GM21529 (cell line): ENCODE measurements around the gene TGFBRAP1.
"Not testable (repeated sequence)": the region's sequence is repeated elsewhere in the genome, so short reads cannot be mapped to it uniquely, and the experiment has no call there.

Experiments
- ATAC-seq: cut with Tn5 transposase; IDR thresholded peaks from one replicate; pipeline ENCODE4 v1.9.1; 2021; ENCODE audit not compliant: unreplicated experiment

TGFBRAP1 gene

GRCh38 chr2:105274046-105274445 lies 55.5 kb downstream of the TGFBRAP1 start:
- ATAC-seq, result no peak

DNA sequence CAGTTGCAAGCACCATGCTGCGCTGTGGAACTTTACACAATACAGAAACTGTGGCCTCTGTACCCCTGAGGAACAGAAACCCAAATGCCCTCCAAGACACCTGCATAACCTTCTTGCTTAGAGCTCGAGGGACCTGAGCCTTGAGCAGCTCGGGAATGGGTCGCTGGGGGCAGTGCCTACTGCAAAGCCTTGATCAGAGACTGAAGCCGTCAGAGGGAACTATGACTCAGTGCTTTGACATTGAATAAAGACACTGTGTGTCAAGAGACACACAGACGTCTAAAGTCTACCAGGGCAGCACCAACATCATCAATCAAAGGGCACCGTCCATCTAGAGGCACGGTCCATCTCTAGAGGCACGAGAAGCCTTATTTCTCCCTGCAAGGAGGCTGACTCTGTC lies 57.4 kb downstream of the TGFBRAP1 start:
- ATAC-seq, result no peak

- ATAC-seq, result no peak
Measured at GRCh38 chr2:105271393-105272045, 58.0 kb downstream of the TGFBRAP1 start.

GRCh38 chr2:105269426-105269825 lies 60.1 kb downstream of the TGFBRAP1 start:
- ATAC-seq, result no peak

- no peak for ATAC-seq
Measured at GRCh38 chr2:105262651-105263091, 66.9 kb downstream of the TGFBRAP1 start.

DNA sequence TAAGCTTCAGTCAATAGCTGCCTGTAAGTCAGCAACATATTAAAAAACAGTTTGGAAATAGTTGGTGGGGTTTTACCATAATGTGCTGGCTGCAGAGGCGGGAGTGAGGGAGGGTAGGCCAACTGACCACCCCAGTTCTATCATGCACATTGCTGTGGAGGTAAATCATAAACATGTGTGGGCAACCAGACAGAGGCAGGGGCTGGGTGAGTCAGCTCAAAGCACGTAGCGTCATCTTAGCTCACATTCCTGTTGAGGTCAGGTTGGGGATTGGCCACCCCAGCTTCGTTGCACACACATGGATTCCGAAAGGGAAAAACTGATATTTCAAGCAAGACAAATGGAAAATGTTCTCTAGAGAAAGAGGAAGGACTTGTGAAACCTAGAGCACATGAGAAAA lies 68.5 kb downstream of the TGFBRAP1 start:
- ATAC-seq, result no peak

DNA sequence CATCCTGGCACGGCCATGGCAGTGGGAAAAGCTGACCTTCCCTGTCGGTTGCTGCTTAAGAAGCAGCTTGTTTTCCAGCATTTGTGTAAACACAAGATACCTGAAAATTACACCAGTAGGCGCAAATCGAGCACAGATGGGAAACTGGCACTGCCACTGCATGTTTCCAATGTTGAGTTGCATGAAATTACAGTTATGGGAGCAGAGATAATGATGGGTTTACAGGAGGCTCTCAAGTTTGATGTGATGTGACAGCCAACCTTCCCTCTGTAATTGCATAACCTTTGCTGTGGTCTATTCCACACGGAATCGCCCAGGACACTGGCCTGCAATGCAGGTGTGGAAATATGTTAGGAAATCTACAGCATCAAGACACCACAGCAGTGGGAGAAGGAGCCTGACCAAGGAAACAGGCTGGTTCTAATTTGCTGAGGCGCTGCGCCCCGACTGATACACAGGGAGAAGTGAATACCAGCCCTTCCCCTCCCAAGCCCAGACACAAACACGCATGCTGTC lies 70.6 kb downstream of the TGFBRAP1 start:
- no peak for ATAC-seq

- no peak for ATAC-seq
Measured at GRCh38 chr2:105257981-105258380, 71.6 kb downstream of the TGFBRAP1 start.

DNA sequence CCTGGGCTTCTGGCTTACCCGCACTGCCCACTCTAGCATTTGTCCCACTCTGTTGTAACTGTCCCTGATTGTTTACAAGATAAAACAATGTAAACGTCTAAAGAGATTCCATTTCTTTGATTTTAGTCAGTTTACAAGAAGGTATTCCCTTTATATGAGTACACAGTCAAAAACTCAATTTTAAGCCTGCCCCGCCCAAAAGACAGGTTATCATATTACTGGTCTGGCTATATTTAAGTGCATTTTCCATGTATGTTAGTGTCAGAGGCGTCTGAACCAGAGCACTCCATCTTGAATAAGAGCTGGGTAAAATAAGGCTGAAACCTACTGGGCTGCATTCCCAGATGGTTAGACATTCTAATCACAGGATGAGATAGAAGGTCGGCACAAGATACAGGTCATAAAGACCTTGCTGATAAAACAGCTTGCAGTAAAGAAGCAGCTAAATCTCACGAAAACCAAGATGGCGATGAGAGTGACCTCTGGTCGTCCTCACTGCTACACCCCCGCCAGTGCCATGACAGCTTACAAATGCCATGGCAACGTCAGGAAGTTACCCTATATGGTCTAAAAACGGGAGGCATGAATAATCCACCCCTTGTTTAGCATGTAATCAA lies 73.0 kb downstream of the TGFBRAP1 start:
- ATAC-seq, result no peak

- ATAC-seq, result no peak
Measured at GRCh38 chr2:105255979-105256378, 73.6 kb downstream of the TGFBRAP1 start.

- no peak for ATAC-seq
Measured at GRCh38 chr2:105254531-105255210, 74.9 kb downstream of the TGFBRAP1 start.

GRCh38 chr2:105252271-105252670 lies 77.3 kb downstream of the TGFBRAP1 start:
- ATAC-seq, result no peak

- ATAC-seq, result not testable (repeated sequence)
Measured at GRCh38 chr2:105251016-105251648, 78.4 kb downstream of the TGFBRAP1 start.

GRCh38 chr2:105249891-105250290 lies 79.6 kb downstream of the TGFBRAP1 start:
- no peak for ATAC-seq

- ATAC-seq, result no peak
Measured at GRCh38 chr2:105249181-105249580, 80.4 kb downstream of the TGFBRAP1 start.

- ATAC-seq, result no peak
Measured at GRCh38 chr2:105248316-105249070, 81.0 kb downstream of the TGFBRAP1 start.

GRCh38 chr2:105244451-105244850 lies 85.1 kb downstream of the TGFBRAP1 start:
- no peak for ATAC-seq

DNA sequence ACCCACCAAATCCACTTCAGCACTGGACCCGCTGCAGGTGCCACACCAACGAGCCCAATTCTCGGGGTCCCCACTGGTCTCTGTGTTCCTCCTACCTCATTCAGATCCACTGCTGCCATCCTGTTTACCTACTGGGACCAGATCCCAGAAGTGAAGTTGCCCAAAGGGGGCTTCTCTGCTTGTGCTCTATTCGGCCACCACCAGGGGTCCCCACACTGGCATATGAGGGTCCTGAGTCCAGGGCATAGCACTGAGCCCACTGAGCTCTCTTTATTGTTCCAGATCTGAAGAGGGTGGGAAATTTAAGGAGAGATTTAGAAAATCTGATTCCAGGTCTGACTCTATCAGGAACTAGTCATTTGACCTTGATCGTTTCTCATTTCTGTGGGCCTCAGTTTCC lies 85.6 kb downstream of the TGFBRAP1 start:
- ATAC-seq, result no peak

DNA sequence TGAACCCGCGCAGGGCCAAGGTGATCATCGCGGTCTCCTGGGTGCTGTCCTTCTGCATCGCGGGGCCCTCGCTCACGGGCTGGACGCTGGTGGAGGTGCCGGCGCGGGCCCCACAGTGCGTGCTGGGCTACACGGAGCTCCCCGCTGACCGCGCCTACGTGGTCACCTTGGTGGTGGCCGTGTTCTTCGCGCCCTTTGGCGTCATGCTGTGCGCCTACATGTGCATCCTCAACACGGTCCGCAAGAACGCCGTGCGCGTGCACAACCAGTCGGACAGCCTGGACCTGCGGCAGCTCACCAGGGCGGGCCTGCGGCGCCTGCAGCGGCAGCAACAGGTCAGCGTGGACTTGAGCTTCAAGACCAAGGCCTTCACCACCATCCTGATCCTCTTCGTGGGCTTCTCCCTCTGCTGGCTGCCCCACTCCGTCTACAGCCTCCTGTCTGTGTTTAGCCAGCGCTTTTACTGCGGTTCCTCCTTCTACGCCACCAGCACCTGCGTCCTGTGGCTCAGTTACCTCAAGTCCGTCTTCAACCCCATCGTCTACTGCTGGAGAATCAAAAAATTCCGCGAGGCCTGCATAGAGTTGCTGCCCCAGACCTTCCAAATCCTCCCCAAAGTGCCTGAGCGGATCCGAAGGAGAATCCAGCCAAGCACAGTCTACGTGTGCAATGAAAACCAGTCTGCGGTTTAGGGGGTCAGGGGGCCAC lies 87.1 kb downstream of the TGFBRAP1 start:
- no peak for ATAC-seq

DNA sequence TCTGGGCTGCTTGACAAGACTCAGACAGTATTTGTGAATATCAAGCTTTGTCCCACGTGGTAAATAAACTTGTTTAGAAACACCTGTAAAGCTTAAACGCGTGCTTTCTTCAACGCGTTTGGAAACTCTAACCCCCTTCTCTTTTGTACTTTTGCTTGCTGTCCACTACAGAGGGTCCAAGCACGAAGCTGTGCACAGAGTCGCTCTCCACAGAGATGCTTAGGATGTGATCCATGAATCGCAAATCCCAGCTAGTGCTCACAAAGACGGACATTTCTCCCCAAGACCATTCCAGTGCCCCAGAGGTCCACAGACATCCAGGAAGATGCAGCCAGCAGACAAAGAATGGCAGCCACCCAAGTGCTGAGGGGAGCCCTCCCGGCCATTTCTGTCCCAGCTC lies 88.1 kb downstream of the TGFBRAP1 start, which contains the start of gene GPR45:
GPR45 (plus strand) TSS at position 301 of the 400 bp plus-strand sequence. CDS start 116 bp downstream, outside the sequence.
- ATAC-seq, result no peak
